NCI-H446 (cell line): ENCODE results near the gene TERB1.

Experiments
- DNase-seq, 2 experiments: peaks; one replicate each; lab custom pipeline; 2025; lab: John Stamatoyannopoulos, UW

The TERB1 gene

GRCh38 chr16:66750279-66751052, 50.9 kb downstream of the TERB1 start:
- no peak for DNase-seq

- no peak for DNase-seq
These were observed 54.7 kb downstream of the TERB1 start for GRCh38 chr16:66746682-66747081.

GRCh38 chr16:66746048-66746447, 55.3 kb downstream of the TERB1 start:
- no peak for DNase-seq

- no peak for DNase-seq
These were observed 59.2 kb downstream of the TERB1 start for GRCh38 chr16:66741950-66742808.

- peak; percentile 60 to 79 for DNase-seq
These were observed 60.0 kb downstream of the TERB1 start for GRCh38 chr16:66741169-66741900.

- no peak for DNase-seq
These were observed 60.9 kb downstream of the TERB1 start for GRCh38 chr16:66740533-66740932.

GRCh38 chr16:66740010-66740409, 61.4 kb downstream of the TERB1 start:
- DNase-seq: no peak

- DNase-seq: no peak
These were observed 65.5 kb downstream of the TERB1 start for GRCh38 chr16:66735891-66736290.

- no peak for DNase-seq
These were observed 70.3 kb downstream of the TERB1 start for GRCh38 chr16:66731101-66731500.

- no peak for DNase-seq
These were observed 72.6 kb downstream of the TERB1 start for GRCh38 chr16:66728804-66729203.

- peak in 1 of 2 experiments; percentile 59 for DNase-seq
These were observed 73.1 kb downstream of the TERB1 start for GRCh38 chr16:66728117-66728787.

- DNase-seq: no peak
These were observed 80.6 kb downstream of the TERB1 start for GRCh38 chr16:66720766-66721165.

GRCh38 chr16:66719246-66719645, 82.1 kb downstream of the TERB1 start:
- DNase-seq: no peak

GRCh38 chr16:66717776-66718175, 83.6 kb downstream of the TERB1 start:
- no peak for DNase-seq

GRCh38 chr16:66717112-66717675, 84.2 kb downstream of the TERB1 start:
- no peak for DNase-seq

- peak in 1 of 2 experiments; percentile 72 for DNase-seq
These were observed 86.6 kb downstream of the TERB1 start for GRCh38 chr16:66714654-66715307.

- DNase-seq: no peak
These were observed 87.3 kb downstream of the TERB1 start for GRCh38 chr16:66714062-66714461.

- DNase-seq: no peak
These were observed 88.3 kb downstream of the TERB1 start for GRCh38 chr16:66713076-66713475.

GRCh38 chr16:66712512-66712911, 88.9 kb downstream of the TERB1 start:
- DNase-seq: no peak

GRCh38 chr16:66711581-66711980, 89.8 kb downstream of the TERB1 start:
- DNase-seq: no peak

- no peak for DNase-seq
These were observed 94.9 kb downstream of the TERB1 start for GRCh38 chr16:66706506-66706880.
